HL-60/S4 treated with retinoic acid at 250 ng/mL for 4 days and 3 days (cell line): ENCODE measurements around the gene FOXN3.

Source experiments
- in situ Hi-C: fragments of 300-500 bp; cut with MboI; formaldehyde crosslinking; loops from 2 replicates; pipeline ENCODE4 v1.7.0; 2022; ENCODE audit warnings: low sequenced_read_pairs

The FOXN3 gene

DNA sequence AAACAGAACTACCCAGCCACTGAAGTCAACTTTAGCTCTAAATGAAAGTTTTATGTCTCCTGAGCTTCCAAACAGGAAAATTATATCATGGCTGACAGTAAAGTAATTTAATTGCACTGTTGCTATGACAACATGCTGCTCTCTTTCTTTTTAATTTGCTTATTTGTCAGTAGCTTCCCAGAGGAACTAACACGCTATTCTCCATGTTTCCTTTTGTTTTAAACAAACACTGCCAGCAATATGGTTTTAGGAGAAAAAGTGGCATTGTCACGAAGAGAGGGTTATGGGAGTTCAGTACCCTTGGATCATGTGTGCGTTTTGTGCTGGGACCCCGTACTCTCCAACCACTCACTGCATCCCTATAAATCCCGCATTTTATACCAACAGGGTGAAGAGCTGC is 1.9 kb downstream of the FOXN3 start:
- in situ Hi-C loops, result loop anchor here (25.0 kb wide), 1 partner anchor 497 kb away; no protein-coding TSS in a partner anchor

DNA sequence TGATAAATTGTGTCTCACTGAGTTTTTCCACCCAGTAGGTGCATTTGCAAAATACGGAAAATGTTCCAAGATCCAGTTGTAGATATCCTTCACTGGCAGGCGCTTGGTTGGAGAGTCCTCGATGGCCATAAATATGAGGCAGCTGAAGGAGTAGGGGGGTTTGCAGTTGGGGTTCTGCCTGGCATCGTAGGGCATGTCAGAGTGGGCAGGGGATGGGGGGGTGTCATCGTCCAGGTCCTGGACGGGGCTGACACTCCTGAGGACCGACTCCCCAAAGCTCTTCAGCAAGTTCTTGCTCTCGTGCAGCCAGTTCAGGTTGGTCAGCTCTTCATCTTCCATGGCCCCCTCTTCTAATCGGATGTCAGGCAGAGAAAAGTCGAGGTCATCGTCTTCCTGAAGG is 5.1 kb downstream of the FOXN3 start:
- in situ Hi-C loops, result loop anchor here (25.0 kb wide), 1 partner anchor 500 kb away; no protein-coding TSS in a partner anchor

DNA sequence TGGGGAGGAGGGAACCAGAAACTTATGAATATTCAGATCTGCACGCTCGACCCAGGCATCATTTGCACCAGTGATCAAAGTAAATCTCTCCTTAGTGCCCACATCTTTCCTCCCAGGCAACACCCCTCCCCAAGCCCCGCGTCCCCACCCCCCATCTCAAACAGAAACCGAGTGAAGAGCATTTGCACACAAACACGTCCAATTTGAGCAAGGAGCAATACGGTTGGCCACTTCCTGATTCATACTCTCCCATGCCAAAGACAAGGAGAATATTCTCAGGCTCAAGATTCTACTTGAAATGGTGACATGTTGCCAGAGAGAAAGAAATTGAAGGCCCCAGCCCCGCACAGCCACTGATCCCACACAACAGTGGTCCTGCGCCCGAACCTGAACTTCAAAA is 7.1 kb downstream of the FOXN3 start:
- in situ Hi-C loops, result loop anchor here (25.0 kb wide), 1 partner anchor 502 kb away; no protein-coding TSS in a partner anchor

DNA sequence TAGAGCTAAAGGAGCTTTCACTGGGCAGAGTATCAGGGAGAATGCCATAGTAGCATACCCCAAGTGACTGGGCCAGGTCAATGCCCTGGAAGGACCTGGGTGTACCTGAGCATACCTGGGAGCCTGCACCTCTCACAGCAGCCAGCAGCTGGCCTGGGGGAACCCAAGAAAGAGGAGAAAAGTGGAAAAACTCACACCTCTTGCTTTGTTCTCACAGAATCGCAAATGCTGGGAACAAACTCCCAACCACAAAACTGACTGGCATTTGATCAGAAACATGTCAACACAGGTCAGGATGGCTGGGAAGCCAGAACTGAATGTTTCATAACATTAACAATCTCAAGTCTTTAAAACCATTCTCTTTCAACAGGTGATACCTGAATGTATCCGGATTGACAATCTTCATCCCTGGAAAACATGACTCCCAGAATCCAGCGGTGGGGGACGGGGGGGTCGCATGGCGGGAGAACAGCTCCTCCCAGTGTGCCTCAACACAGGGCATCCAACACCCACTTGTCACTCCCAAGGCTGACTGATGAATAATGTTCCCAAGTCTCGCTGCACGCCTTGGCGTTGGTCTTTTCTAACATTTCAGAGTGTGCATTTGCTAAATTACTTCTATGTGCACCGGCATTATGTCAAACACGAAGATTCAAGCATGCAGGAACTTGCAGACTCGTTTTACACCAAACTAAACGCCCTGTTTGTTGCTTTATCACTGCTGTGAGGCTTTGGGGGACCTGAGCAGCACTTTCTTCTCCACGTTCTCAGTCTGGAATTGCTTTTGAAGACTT is 7.9 kb downstream of the FOXN3 start:
- in situ Hi-C loops, result loop anchor here (25.0 kb wide), 1 partner anchor 503 kb away; no protein-coding TSS in a partner anchor

DNA sequence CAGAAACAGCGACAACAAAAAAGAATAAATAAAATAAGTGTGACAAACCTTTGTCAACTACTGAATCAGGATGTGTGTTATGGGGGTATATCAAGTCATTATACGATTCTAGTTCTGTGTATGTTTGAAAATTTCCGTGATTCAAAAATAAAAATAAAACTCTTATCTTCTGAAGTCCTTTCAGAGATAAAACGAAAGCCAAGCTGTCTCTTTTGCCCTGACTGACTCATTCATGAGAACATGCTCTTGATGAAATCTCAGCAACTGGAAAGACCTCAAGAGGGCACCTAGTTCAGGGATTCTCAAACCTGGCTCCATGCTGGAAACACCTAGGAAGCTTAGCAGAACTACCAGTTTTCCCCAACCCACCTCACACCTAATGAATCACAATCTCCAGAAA is 9.2 kb downstream of the FOXN3 start:
- in situ Hi-C loops, result loop anchor here (25.0 kb wide), 1 partner anchor 504 kb away; no protein-coding TSS in a partner anchor

DNA sequence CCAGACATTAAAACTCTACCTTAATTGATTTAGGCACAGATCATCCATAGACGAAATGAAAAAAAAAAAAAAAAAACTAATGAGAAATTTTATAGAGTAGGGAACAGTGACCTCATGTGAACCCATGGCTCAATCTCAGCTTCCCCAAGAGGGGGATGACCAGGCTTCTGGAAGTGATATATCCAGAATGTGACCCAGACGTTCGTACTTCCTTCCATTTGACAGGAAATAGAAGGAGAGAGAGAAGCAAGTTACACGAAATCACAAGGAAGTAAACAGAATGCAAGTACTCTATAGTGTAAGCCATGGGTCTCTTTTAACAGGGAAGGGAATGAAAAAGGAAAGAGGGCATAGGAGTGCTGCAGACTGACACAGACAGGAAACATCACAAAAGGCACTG is 10.1 kb downstream of the FOXN3 start:
- in situ Hi-C loops, result loop anchor here (25.0 kb wide), 1 partner anchor 505 kb away; no protein-coding TSS in a partner anchor

DNA sequence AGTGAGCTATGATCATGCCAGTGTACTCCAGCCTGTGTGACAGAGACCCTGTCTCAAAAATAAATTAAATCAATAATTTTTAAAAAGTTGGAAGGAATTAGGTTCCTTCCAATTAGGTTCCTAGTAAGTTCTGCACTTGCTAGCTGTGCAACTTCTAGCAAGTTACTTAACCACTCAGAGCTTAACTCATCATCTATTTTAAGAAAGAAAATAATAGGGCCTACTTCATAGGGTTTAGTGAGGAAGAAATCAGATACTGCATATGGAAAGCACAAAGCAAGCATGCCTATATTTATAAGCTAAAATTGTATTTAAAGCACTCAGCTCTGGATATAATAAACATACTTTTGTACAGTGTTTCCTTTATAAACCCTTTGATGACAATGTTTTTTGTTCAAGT is 10.7 kb downstream of the FOXN3 start:
- in situ Hi-C loops, result loop anchor here (25.0 kb wide), 1 partner anchor 506 kb away; no protein-coding TSS in a partner anchor

DNA sequence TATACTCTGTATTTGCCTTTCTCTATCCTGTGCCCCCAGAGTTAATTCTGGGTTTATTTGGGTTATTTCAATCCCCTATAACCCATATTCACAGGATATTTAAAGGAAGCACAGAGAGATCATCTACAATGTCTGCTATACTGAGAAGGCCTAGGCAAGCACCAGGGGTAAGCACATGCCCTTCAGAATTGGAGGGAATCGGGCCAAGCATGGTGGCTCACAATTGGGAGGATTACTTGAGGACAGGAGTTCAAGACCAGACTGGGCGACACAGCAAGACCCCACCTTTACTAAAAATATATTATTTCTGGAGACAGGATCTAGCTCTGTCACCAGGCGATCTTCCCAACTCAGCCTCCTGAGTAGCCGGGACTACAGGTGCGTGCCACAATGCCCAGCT is 11.3 kb downstream of the FOXN3 start:
- in situ Hi-C loops, result loop anchor here (25.0 kb wide), 1 partner anchor 507 kb away; no protein-coding TSS in a partner anchor

DNA sequence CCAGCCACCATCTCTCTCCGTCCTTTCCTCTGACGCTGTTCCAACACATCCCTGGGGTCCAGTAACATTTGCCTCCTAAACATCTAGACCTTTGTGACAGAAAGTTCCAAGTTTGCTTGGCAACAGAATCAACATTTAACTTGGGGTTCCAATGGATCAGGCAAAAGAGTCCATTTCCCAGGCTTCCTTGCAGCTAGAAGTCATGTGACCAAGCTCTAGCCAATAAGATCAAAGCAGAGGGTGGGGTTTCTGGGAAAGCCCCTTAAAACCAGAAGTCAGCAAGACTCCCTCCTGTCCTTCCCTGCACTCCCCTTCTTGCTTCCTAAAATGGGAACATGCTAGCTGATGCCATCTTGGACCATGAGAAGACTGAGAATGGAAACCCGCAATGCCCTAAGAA is 14.7 kb downstream of the FOXN3 start:
- in situ Hi-C loops, result loop anchor here (25.0 kb wide), 1 partner anchor 510 kb away; no protein-coding TSS in a partner anchor

DNA sequence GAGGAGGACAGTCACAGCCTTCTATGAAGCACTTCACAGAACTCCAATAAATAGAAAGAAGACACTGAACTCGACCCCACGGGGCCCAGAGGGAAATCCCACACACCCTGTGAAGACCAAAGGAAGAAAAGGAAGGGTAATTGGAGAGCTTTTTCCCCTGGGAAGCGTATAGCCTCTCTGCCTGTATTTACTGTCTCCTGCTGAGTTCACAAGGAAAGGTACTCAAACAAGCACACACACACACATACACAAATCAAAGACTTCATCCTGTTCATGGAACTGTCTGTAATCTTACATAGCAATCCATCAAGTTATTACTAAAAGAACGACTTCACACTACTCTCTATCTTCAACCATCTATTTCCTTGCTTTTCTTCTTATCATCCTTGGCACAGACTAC is 15.3 kb downstream of the FOXN3 start:
- in situ Hi-C loops, result loop anchor here (25.0 kb wide), 1 partner anchor 511 kb away; no protein-coding TSS in a partner anchor

DNA sequence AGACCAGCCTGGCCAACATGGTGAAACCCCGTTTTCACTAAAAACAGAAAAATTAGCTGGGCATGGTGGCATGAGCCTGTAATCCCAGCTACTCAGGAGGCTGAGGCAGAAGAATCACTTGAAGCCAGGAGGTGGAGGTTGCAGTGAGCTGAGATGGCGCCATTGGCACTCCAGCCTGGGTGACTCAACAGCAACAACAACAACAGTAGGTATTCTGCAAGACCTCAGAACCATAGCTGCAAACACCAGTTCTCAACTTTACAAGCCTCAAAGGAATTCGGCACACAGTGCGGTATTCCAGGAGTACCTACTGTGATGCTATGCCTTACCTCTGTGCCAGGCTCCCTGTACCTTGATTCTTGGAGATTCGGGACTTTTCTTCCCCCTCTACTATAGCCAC is 15.8 kb downstream of the FOXN3 start:
- in situ Hi-C loops, result loop anchor here (25.0 kb wide), 1 partner anchor 511 kb away; no protein-coding TSS in a partner anchor

DNA sequence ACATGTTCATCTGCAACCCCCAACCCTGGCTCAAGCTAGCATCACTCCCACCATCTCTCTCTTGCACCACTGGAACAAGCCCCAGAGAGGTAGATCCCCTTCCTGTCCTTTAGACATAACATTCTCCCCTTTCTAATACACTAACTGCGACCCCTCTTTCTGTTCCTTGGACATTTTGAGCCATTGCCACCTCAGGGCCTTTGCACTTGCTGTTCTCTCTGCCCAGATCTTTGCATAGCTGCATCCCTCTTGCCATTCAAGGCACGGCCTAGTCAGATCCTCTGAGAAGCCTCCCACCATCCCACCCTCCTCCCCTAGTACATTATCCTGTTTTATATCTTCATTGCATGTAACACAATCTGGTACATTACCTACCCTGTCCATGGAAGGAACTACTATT is 16.5 kb downstream of the FOXN3 start:
- in situ Hi-C loops, result loop anchor here (25.0 kb wide), 1 partner anchor 512 kb away; no protein-coding TSS in a partner anchor

DNA sequence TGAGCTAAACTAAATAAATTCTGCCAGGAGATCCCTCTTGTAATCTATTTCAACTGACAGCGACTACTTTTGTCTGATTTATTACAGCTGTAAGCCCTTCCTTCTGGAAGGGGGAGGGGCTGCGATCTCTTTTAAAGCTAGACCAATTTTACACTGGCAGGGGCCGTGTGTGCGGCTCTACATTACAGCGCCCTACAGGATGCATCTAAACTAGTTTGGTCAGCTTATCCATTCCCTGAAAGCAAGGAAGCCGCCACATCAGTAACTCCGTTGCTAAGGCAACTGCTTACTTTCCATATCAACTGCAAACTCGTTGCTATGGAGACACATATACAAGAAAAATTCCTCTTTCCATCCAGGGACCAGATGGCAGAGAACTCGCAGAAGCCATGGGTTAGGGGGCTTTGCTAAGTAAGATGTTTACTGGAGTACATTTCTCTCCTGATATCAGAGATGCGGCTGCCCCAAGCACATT is 17.4 kb downstream of the FOXN3 start:
- in situ Hi-C loops, result loop anchor here (25.0 kb wide), 1 partner anchor 513 kb away; no protein-coding TSS in a partner anchor

DNA sequence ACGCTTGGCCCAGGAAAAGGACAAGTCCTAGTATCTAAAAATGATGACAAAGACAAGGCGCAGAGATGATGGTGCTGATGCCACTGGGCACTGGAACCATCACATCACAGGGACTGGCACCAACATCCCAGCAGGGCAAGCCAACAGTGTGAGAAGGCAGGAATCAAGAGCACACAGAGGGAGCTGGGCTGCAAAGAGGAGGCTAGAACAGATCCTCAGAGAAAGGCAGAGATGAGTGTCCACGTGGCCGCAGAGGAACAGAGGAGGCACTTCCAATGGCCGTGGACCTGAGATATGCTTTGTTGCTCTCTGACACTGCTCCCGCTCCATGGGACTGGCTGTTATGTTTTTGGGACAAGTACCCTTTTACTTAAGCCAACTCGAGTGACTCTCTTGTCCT is 17.9 kb downstream of the FOXN3 start:
- in situ Hi-C loops, result no loop called here

DNA sequence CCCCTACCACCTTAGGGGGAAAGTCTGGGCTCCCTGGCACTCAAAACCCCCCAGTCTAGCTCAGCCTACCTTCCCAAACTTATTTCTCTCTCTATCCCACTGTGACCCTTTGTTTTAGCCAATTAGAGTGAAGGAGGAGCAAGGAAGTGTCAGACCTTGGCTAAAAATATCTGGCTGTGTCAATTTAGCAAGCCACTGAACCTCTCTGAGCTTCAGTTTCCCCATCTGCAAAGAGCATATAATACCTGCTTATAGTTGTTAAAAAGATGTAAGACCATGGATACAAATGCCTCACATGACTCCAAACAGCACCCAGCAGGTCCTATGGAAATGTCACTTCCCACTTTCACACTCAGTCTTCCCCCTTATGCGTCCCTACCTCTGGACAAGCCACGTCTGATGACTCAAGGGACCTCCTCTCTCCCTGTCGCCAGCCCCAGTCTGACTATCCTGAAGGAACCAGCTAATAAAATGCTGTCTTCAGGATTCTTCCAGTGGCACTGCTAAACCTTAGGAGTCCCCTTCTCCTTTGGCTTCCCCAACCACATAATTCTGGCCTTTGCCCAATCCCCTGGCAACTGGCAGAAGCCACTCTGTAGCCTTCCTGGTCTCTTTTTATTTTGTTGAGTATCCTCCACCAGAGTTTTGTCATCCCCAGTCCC is 19.3 kb downstream of the FOXN3 start:
- in situ Hi-C loops, result no loop called here

DNA sequence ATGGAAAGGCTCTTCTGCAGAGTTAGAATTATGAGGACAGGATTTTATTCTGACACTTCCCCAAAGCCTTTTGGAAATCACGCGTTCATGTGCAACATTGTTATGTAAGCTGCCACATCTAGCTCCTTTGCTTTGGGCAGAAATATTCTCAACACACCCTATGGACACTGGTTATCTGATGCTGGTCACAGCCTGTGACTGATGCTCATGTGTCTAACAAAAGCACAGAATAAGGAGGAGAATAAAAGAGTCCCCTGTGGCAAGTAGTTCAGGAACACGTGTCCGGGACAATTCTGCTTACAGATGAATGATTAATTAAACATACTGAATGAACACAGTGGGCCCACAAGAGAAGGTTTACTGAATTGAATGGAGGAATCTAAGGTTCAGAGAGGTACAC is 22.1 kb downstream of the FOXN3 start:
- in situ Hi-C loops, result no loop called here

DNA sequence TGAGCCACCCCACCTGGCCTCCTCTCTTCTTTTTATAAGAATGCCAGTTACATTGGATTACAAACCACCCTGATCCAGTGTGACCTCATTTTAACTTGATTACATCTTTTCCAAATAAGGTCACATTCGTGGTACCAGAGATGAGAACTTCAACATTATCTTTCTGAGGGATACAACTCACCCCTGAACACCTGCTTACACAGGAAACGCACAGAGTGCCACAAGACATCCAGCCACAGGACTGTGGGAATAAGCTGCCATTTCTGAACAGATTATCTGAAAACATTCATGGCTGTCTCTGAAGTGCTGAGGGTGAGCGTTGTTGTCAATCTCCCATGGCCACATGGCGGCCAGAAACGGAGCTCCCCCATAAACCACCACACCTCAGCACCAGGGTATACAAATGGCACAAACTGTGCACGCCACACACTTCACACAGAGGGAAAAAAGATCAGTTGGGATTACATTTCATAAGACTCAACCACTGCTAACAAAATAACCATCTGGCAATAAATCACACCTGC is 23.7 kb downstream of the FOXN3 start:
- in situ Hi-C loops, result no loop called here

DNA sequence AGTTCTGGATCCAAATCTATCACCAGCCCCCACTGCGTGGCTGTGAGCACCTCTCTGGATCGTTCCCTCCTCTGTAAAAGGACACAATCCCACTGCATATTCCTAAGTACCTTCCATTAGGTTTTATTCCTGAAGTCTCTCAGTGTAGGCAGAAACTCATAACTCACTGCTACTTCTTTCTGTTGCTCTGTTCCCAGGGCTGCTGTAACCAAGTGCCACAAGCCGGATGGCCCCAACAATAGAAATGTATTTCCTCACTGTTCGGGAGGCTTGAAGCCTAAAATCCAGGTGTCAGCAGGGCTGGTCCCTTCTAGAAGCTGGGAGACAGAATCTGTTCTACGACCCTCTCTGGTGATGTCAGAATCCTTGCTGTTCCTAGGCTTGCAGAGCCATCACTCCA is 24.9 kb downstream of the FOXN3 start:
- in situ Hi-C loops, result no loop called here

DNA sequence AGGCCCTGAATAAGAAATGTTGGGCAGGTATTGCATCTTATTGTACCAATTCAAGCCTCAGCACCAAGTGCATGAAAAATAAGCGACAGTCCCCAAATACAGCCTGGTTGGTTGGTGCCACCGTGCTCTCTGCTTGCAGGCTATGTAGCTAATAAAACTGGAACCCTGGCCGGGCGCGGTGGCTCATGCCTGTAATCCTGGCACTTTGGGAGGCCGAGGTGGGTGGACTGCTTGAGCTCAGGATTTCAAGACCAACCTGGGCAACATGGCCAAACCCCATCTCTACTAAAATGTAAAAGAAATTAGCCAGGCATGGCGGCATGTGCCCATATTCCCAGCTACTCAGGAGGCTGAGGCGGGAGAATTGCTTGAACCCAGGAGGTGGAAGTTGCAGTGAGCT is 25.5 kb downstream of the FOXN3 start:
- in situ Hi-C loops, result no loop called here

DNA sequence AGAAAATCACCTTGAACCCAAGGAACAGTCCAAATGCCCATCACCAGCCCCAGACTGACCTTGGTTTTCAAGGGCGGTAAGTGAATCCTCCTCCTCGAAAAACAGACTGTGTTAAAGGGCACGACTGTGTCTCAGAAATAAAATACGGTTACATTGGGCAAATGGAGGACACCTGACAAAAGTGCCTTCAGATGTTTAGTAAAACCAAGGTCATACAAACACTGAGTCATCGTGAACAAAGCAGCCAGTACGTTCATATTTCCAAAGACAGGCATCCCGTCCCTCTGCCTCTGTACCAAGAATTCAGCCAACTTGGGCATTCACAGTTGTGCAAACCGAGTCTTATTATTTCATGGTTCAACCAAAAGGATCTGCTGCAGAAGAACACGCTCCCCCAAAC is 25.9 kb downstream of the FOXN3 start:
- in situ Hi-C loops, result no loop called here

DNA sequence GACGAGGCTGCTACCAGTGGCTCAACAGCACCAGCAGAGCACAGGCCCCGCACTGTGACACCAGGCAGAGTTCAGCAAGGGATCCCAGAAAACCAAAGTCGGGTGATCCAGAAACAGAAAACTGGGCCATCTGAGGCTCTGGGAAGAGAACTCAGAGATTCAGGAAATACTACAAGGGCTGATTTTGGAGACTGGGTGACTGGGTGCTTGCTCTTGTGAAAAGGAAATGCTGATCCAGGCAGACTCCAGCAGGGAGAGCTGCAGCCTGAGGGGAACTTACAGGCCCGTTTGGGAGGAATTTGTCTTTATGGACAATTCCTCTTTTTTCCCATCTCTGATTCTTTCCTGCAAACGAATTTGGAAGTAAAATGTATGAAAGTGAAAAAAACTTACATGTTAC is 28.2 kb downstream of the FOXN3 start:
- in situ Hi-C loops, result no loop called here
